ENCODE measurements around the gene ITPR2. TPM values are rescaled to one million over a fixed set of nuclear protein-coding genes. Genes with fewer than 3 reads are reported as not detected.

Gene ITPR2
- polyA plus RNA-seq, 1 of the 3 experiments (the other 2 are of a cell fraction) = 2.3 TPM

GRCh38 chr12:26696613-26697092, 136.3 kb downstream of the ITPR2 start:
- Histone ChIP-seq H3K9me3 (no peaks in the 10 kb centered on the region), H3K27me3 (ENCODE audit: insufficient read depth) (no peaks in the 10 kb centered on the region), H3K27ac (ENCODE audit: low read depth in 2 of 2, low read length in 1 of 2) (no peak overlapping the region), H3K4me1 (ENCODE audit: control insufficient read depth in 1 of 2, insufficient read depth in 2 of 2, low read depth in 1 of 2, low read length in 1 of 2) (peaks cover 2 to 13% of the 10 kb centered on the region in 2 experiments; a peak in 2 of 4 replicates), H3K4me3 (ENCODE audit: low read depth in 2 of 2, low read length in 1 of 2) (no peak overlapping the region), H3K9me2 (no peaks in the 10 kb centered on the region), H2AFZ (ENCODE audit: low read depth) (no peak overlapping the region), H4K20me1 (ENCODE audit: insufficient read depth) (no peaks in the 10 kb centered on the region), H3K9ac (no peak overlapping the region), H3K4me2 (no peak overlapping the region), H3K79me2 (ENCODE audit: insufficient read depth) (no peaks in the 10 kb centered on the region), H3K36me3 (replicated peaks in 1 of 2; ENCODE audit: control insufficient read depth in 1 of 2, insufficient read depth in 2 of 2, low read length in 1 of 2) (peaks cover 9 to 13% of the 10 kb centered on the region in 2 experiments), H3F3A (replicated peaks; ENCODE audit: insufficient read depth) (peaks cover 7% of the 10 kb centered on the region)
- DNase-seq = no peak
- POLR2A ChIA-PET = no interaction called here
- CTCF ChIA-PET = interaction anchor here (1.4 to 1.5 kb wide), 2 partner anchors 261 to 600 kb away, joined by 4 to 5 read pairs; no protein-coding TSS in a partner anchor
- WGBS (ENCODE audit: low lambda C conversion rate) = 81% methylated on average over 7 of the region's 7 CpGs
- TF ChIP-seq IRF3 (IDR thresholded peaks at IDR 0.05; ENCODE audit: low read depth, low read length) = no peak
- TF ChIP-seq CTCF (IDR thresholded peaks at IDR 0.05) = no peak
- TF ChIP-seq ELF1 (IDR thresholded peaks at IDR 0.05) = no peak
- TF ChIP-seq POLR2AphosphoS5 (IDR thresholded peaks at IDR 0.05; ENCODE audit: low read depth, low read length) = no peak

GRCh38 chr12:26696048-26696612, 136.9 kb downstream of the ITPR2 start:
- 91% methylated on average over 3 of the region's 3 CpGs for WGBS (ENCODE audit: low lambda C conversion rate)
- POLR2A ChIA-PET = no interaction called here
- Histone ChIP-seq H3K36me3 (replicated peaks in 1 of 2; ENCODE audit: control insufficient read depth in 1 of 2, insufficient read depth in 2 of 2, low read length in 1 of 2) (peaks cover 9 to 13% of the 10 kb centered on the region in 2 experiments), H2AFZ (ENCODE audit: low read depth) (no peak overlapping the region), H3F3A (replicated peaks; ENCODE audit: insufficient read depth) (peaks cover 13% of the 10 kb centered on the region), H3K4me1 (ENCODE audit: control insufficient read depth in 1 of 2, insufficient read depth in 2 of 2, low read depth in 1 of 2, low read length in 1 of 2) (peaks cover 2 to 16% of the 10 kb centered on the region in 2 experiments; a peak in 2 of 4 replicates), H3K9ac (no peak overlapping the region), H3K27me3 (ENCODE audit: insufficient read depth) (no peaks in the 10 kb centered on the region), H3K9me2 (no peaks in the 10 kb centered on the region), H3K27ac (ENCODE audit: low read depth in 2 of 2, low read length in 1 of 2) (no peak overlapping the region), H3K79me2 (ENCODE audit: insufficient read depth) (no peaks in the 10 kb centered on the region), H3K4me2 (no peak overlapping the region), H3K4me3 (ENCODE audit: low read depth in 2 of 2, low read length in 1 of 2) (no peak overlapping the region), H4K20me1 (ENCODE audit: insufficient read depth) (no peaks in the 10 kb centered on the region), H3K9me3 (no peaks in the 10 kb centered on the region)
- DNase-seq = no peak
- CTCF ChIA-PET = interaction anchor here (1.4 kb wide), 1 partner anchor 261 kb away, joined by 5 read pairs; no protein-coding TSS in a partner anchor
- TF ChIP-seq FOSL2 (IDR thresholded peaks at IDR 0.05; ENCODE audit: borderline replicate concordance, low read depth) (no peak), CHD2 (IDR thresholded peaks at IDR 0.05; ENCODE audit: low read length, partially characterized antibody) (no peak), MAX (IDR thresholded peaks at IDR 0.05; ENCODE audit: low read depth) (no peak), IRF3 (IDR thresholded peaks at IDR 0.05; ENCODE audit: low read depth, low read length) (no peak), NRF1 (IDR thresholded peaks at IDR 0.05; ENCODE audit: low read depth, low read length) (no peak), USF1 (IDR thresholded peaks at IDR 0.05; ENCODE audit: borderline replicate concordance, low read depth) (no peak), RFX5 (IDR thresholded peaks at IDR 0.05; ENCODE audit: low read length) (no peak), SMC3 (IDR thresholded peaks at IDR 0.05; ENCODE audit: low read depth, low read length) (no peak), TCF12 (IDR thresholded peaks at IDR 0.05) (no peak), RAD21 (IDR thresholded peaks at IDR 0.05; ENCODE audit: low read length) (no peak), FOXM1 (IDR thresholded peaks at IDR 0.05; ENCODE audit: low read depth) (no peak), REST (IDR thresholded peaks at IDR 0.05; ENCODE audit: low read depth, low read length) (no peak), EP300 (IDR thresholded peaks at IDR 0.05; ENCODE audit: borderline replicate concordance in 1 of 2, low read depth in 1 of 2, low read length in 1 of 2) (no peak)
